Gastroesophageal sphincter (tissue), 3 donors: ENCODE measurements around the gene BUD31.

Experiments
- CTCF ChIP-seq, 4 experiments: fragments of 200-600 bp in 2 of 4; fragments of 450-650 bp in 2 of 4; sonication (generic) in 1 of 4; IDR thresholded peaks; one replicate each; pipeline ENCODE4 v1.5.1; 2017 to 2019; ENCODE audit warnings: antibody characterized with exemption in 4 of 4, mild to moderate bottlenecking in 2 of 4, moderate library complexity in 2 of 4
- EP300 ChIP-seq: sonication (generic); formaldehyde crosslinking; IDR thresholded peaks from one replicate; pipeline ENCODE4 v1.6.1; 2017; ENCODE audit warnings: antibody characterized with exemption, mild to moderate bottlenecking
- POLR2A ChIP-seq, 2 donors: fragments of 450-650 bp; IDR thresholded peaks; one replicate each; pipeline ENCODE4 v1.6.1; 2017; ENCODE audit warnings: antibody characterized with exemption in 2 of 2, mild to moderate bottlenecking in 2 of 2, moderate library complexity in 1 of 2
- POLR2AphosphoS5 ChIP-seq: sonication (generic); formaldehyde crosslinking; IDR thresholded peaks from one replicate; pipeline ENCODE4 v1.6.1; 2017; ENCODE audit warnings: antibody characterized with exemption

- TF ChIP-seq CTCF (IDR thresholded peaks at IDR 0.05) (no peak), POLR2AphosphoS5 (no peak), EP300 (no peak), POLR2A (IDR thresholded peaks at IDR 0.05) (no peak)
These were observed 47.5 kb downstream of the BUD31 start for GRCh38 chr7:99456288-99456687.
